ENCODE results near the gene PANK2. TPM values are rescaled to one million over a fixed set of nuclear protein-coding genes. Genes with fewer than 3 reads are reported as not detected.
A peak's percentile ranks its signal among the peaks of the same experiment; 100 is the strongest.

Gene PANK2
- total RNA-seq, 4 donors from 2014 or later, result 22.9 to 48.7 (median 38.2) TPM

DNA sequence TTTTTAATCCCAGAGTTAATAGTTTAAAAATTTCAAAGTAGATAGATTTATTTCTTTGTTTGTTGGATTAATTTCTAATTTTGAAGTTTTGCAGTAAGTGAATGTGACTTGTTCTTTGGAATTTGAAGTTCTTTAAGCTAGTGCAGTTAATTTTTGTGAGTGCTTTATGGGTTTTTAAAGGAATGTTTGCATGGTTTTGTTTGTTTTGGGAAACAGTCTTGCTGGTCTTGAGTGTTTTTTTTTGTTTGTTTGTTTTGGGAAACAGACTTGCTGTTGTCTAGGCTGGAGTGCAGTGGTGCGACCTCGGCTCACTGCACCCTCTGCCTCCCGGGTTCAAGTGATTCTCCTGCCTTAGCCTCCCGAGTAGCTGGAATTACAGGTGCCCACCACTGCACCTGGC, 9.5 kb downstream of the PANK2 start:
- Histone ChIP-seq H3K4me1 (peaks cover 11 to 94% (median 45%) of the 10 kb centered on the region in 4 donors), H3K27ac (no peak overlapping the region), H3K4me3 (no peak overlapping the region), H3K27me3 (no peaks in the 10 kb centered on the region), H3K9me3 (no peaks in the 10 kb centered on the region), H3K36me3 (no peaks in the 10 kb centered on the region)
- DNase-seq, result no peak
- in situ Hi-C loops (cut with MboI; ENCODE audit: low pct_ligation_motif_present in 1 of 4, low pct_unique_long_range_greater_than_20kb in 1 of 4, low sequenced_read_pairs in 3 of 4), result loop anchor here in 2 of 4 donors (25.0 kb wide), 1 partner anchor 189 kb away; no protein-coding TSS in a partner anchor
- intact Hi-C loops (cut with DNase I; ENCODE audit: low total_unique reads), result no loop called here
- WGBS, 2 donors (ENCODE audit: low coverage in 1 of 2), result 41% methylated on average over 4 of the region's 4 CpGs; no CpG with 5 or more reads in 1 of the 2 donors
- TF ChIP-seq POLR2AphosphoS5 (IDR thresholded peaks at IDR 0.05) (no peak), EP300 (IDR thresholded peaks at IDR 0.05; ENCODE audit: low read depth) (no peak), POLR2A (IDR thresholded peaks at IDR 0.05) (no peak)
- TF ChIP-seq, protein P1, sequence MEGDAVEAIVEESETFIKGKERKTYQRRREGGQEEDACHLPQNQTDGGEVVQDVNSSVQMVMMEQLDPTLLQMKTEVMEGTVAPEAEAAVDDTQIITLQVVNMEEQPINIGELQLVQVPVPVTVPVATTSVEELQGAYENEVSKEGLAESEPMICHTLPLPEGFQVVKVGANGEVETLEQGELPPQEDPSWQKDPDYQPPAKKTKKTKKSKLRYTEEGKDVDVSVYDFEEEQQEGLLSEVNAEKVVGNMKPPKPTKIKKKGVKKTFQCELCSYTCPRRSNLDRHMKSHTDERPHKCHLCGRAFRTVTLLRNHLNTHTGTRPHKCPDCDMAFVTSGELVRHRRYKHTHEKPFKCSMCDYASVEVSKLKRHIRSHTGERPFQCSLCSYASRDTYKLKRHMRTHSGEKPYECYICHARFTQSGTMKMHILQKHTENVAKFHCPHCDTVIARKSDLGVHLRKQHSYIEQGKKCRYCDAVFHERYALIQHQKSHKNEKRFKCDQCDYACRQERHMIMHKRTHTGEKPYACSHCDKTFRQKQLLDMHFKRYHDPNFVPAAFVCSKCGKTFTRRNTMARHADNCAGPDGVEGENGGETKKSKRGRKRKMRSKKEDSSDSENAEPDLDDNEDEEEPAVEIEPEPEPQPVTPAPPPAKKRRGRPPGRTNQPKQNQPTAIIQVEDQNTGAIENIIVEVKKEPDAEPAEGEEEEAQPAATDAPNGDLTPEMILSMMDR (IDR thresholded peaks at IDR 0.05), result no peak

DNA sequence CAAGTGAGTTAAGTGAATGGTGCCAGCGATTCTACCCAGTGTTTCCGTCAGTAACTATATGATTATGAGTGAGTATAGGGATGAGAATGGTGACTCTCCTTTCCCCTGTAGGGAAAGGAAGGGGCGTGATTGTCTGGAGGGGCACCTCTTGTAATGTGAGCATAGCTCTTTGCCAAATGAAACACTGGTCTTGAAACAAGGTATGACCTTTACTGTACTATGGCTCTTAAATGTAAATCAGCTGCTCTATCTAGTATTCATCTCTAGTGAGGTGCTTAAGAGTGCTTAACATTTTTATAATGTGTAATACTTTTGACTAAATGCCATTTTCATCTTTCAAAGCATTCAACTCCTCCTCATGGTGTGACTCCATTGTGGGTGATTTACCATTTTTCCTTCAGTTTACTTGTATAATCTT, 11.0 kb downstream of the PANK2 start:
- intact Hi-C loops (cut with DNase I; ENCODE audit: low total_unique reads), result no loop called here
- peak overlapping the region in 2 of 4 donors; percentile 26 to 58 for H3K27ac ChIP-seq
- no peak for DNase-seq
- no peaks in the 10 kb centered on the region for H3K9me3 ChIP-seq
- H3K27me3 ChIP-seq, result no peaks in the 10 kb centered on the region
- no peak overlapping the region for H3K4me3 ChIP-seq
- TF ChIP-seq POLR2AphosphoS5 (IDR thresholded peaks at IDR 0.05), result no peak
- no peak for TF ChIP-seq EP300 (IDR thresholded peaks at IDR 0.05; ENCODE audit: low read depth)
- TF ChIP-seq, protein P1 (IDR thresholded peaks at IDR 0.05), result no peak
- no peak for TF ChIP-seq POLR2A (IDR thresholded peaks at IDR 0.05)
- 69 to 83% methylated on average over 3 of the region's 3 CpGs for WGBS, 2 donors (ENCODE audit: low coverage in 1 of 2)
- in situ Hi-C loops (cut with MboI; ENCODE audit: low pct_ligation_motif_present in 1 of 4, low pct_unique_long_range_greater_than_20kb in 1 of 4, low sequenced_read_pairs in 3 of 4), result loop anchor here in 1 of 4 donors (25.0 kb wide), 1 partner anchor 187 kb away; no protein-coding TSS in a partner anchor
- peaks cover 14 to 94% (median 39%) of the 10 kb centered on the region in 4 donors for H3K4me1 ChIP-seq
- no peaks in the 10 kb centered on the region for H3K36me3 ChIP-seq

- no peak for TF ChIP-seq EP300 (IDR thresholded peaks at IDR 0.05; ENCODE audit: low read depth)
- no peak for TF ChIP-seq POLR2A (IDR thresholded peaks at IDR 0.05)
- TF ChIP-seq, protein P1 (IDR thresholded peaks at IDR 0.05), result no peak
- TF ChIP-seq POLR2AphosphoS5 (IDR thresholded peaks at IDR 0.05), result no peak
- H3K27ac ChIP-seq, result peak overlapping the region; percentile 22 to 58 (median 40)
These were observed 12.0 kb downstream of the PANK2 start for GRCh38 chr20:3901028-3901705.

GRCh38 chr20:3901706-3902440, 12.7 kb downstream of the PANK2 start:
- H3K4me1 ChIP-seq, result peaks cover 9 to 85% (median 31%) of the 10 kb centered on the region in 4 donors
- no peaks in the 10 kb centered on the region for H3K36me3 ChIP-seq
- no peaks in the 10 kb centered on the region for H3K27me3 ChIP-seq
- intact Hi-C loops (cut with DNase I; ENCODE audit: low total_unique reads) (no loop called here), in situ Hi-C loops (cut with MboI; ENCODE audit: low pct_ligation_motif_present in 1 of 4, low pct_unique_long_range_greater_than_20kb in 1 of 4, low sequenced_read_pairs in 3 of 4) (loop anchor here in 1 of 4 donors (25.0 kb wide), 1 partner anchor 185 kb away; no protein-coding TSS in a partner anchor)
- no peak overlapping the region for H3K4me3 ChIP-seq
- H3K27ac ChIP-seq, result peak overlapping the region; percentile 17 to 58 (median 40)
- DNase-seq, result no peak
- TF ChIP-seq POLR2AphosphoS5 (IDR thresholded peaks at IDR 0.05) (no peak), EP300 (IDR thresholded peaks at IDR 0.05; ENCODE audit: low read depth) (no peak), POLR2A (IDR thresholded peaks at IDR 0.05) (no peak)
- TF ChIP-seq, protein P1 (IDR thresholded peaks at IDR 0.05), result no peak
- 75 to 78% methylated on average over 6 to 9 of the region's 9 CpGs for WGBS, 2 donors (ENCODE audit: low coverage in 1 of 2)
- H3K9me3 ChIP-seq, result no peaks in the 10 kb centered on the region

More at GRCh38 chr20:3901028-3901705, 12.0 kb downstream of the PANK2 start:
- in situ Hi-C loops (cut with MboI; ENCODE audit: low pct_ligation_motif_present in 1 of 4, low pct_unique_long_range_greater_than_20kb in 1 of 4, low sequenced_read_pairs in 3 of 4), result loop anchor here in 1 of 4 donors (25.0 kb wide), 1 partner anchor 186 kb away; no protein-coding TSS in a partner anchor
- no peaks in the 10 kb centered on the region for H3K36me3 ChIP-seq
- H3K4me1 ChIP-seq, result peaks cover 14 to 88% (median 36%) of the 10 kb centered on the region in 4 donors
- H3K27me3 ChIP-seq, result no peaks in the 10 kb centered on the region
- H3K4me3 ChIP-seq, result no peak overlapping the region
- 46 to 63% methylated on average over 2 to 3 of the region's 3 CpGs for WGBS, 2 donors (ENCODE audit: low coverage in 1 of 2)
- no peaks in the 10 kb centered on the region for H3K9me3 ChIP-seq
- intact Hi-C loops (cut with DNase I; ENCODE audit: low total_unique reads), result no loop called here
- no peak for DNase-seq

All from transverse colon (tissue), 4 donors.